Neural cell (in vitro differentiated cells): ENCODE data around the gene TBKBP1. TPM values are rescaled to one million over a fixed set of nuclear protein-coding genes. Genes with fewer than 3 reads are reported as not detected.

Experiments
- H2AFZ ChIP-seq: fragments of 200-600, 300-800 bp; sonication (generic), shearing (Covaris generic); 2 replicates; pipeline ENCODE4 v1.6.0; 2014; ENCODE audit warnings: low read depth, mild to moderate bottlenecking, antibody characterized with exemption, low read length, moderate library complexity
- H3F3A ChIP-seq: fragments of 200-600 bp; shearing (Covaris generic); 2 replicates; pipeline ENCODE4 v1.6.1; 2016; ENCODE audit warnings: mild to moderate bottlenecking, moderate library complexity, mixed read lengths, antibody characterized with exemption, low read length; ENCODE audit not compliant: insufficient read depth, poor library complexity, severe bottlenecking
- H3K27ac ChIP-seq: fragments of 200-600, 300-800 bp; sonication (generic), shearing (Covaris generic); 2 replicates; pipeline ENCODE4 v1.5.1; 2014; ENCODE audit warnings: mild to moderate bottlenecking, low read length, moderate library complexity
- H3K27me3 ChIP-seq: fragments of 300-800, 200-600 bp; sonication (generic), shearing (Covaris generic); 2 replicates; pipeline ENCODE4 v1.6.0; 2014; ENCODE audit warnings: mild to moderate bottlenecking, low read depth, low read length, moderate library complexity; ENCODE audit not compliant: insufficient read depth
- H3K36me3 ChIP-seq: fragments of 300-800, 200-600 bp; sonication (generic), shearing (Covaris generic); 2 replicates; pipeline ENCODE4 v1.5.1; 2014; ENCODE audit warnings: mild to moderate bottlenecking, antibody characterized with exemption, low read length, moderate library complexity; ENCODE audit not compliant: insufficient read depth
- H3K4me2 ChIP-seq: fragments of 300-800, 200-600 bp; sonication (generic), shearing (Covaris generic); 2 replicates; pipeline ENCODE4 v1.6.0; 2014; ENCODE audit warnings: mild to moderate bottlenecking, low read length
- H3K4me3 ChIP-seq: fragments of 300-800, 200-600 bp; sonication (generic), shearing (Covaris generic); 2 replicates; pipeline ENCODE4 v1.5.1; 2014; ENCODE audit warnings: mild to moderate bottlenecking, low read length, moderate library complexity
- H3K79me2 ChIP-seq: fragments of 200-600 bp; shearing (Covaris generic); replicated peaks from 2 replicates; pipeline ENCODE4 v1.6.0; 2014; ENCODE audit warnings: mild to moderate bottlenecking, low read length, moderate library complexity; ENCODE audit not compliant: insufficient read depth
- H3K9ac ChIP-seq: fragments of 300-800, 200-600 bp; sonication (generic), shearing (Covaris generic); 2 replicates; pipeline ENCODE4 v1.6.1; 2016; ENCODE audit warnings: mild to moderate bottlenecking, low read length, mixed read lengths
- H3K9me2 ChIP-seq: fragments of 200-600 bp; shearing (Covaris generic); 2 replicates; pipeline ENCODE4 v1.6.1; 2016; ENCODE audit warnings: mild to moderate bottlenecking, low read length, mixed read lengths; ENCODE audit not compliant: insufficient read depth
- H3K9me3 ChIP-seq: fragments of 200-600, 300-800 bp; sonication (generic), shearing (Covaris generic); 2 replicates; pipeline ENCODE4 v1.6.1; 2016; ENCODE audit warnings: mild to moderate bottlenecking, mixed run types, low read length, moderate library complexity, mixed read lengths
- H4K20me1 ChIP-seq: fragments of 200-600 bp; shearing (Covaris generic); 2 replicates; pipeline ENCODE4 v1.6.1; 2016; ENCODE audit warnings: mild to moderate bottlenecking, mixed run types; ENCODE audit not compliant: insufficient read depth
- CTCF ChIP-seq: fragments of 450-650 bp; IDR thresholded peaks from 2 replicates; pipeline ENCODE4 v1.5.1; 2014; ENCODE audit warnings: antibody characterized with exemption, mild to moderate bottlenecking, moderate library complexity; ENCODE audit not compliant: poor library complexity, severe bottlenecking
- EP300 ChIP-seq: fragments of 450-650 bp; conservative IDR thresholded peaks from 2 replicates; pipeline ENCODE4 v1.6.1; 2014; ENCODE audit warnings: antibody characterized with exemption, mild to moderate bottlenecking, moderate library complexity; ENCODE audit not compliant: poor library complexity, severe bottlenecking
- EZH2 ChIP-seq: fragments of 200-600, 300-800 bp; shearing (Covaris generic), sonication (generic); IDR thresholded peaks from 2 replicates; pipeline ENCODE4 v1.6.1; 2014; ENCODE audit warnings: antibody characterized with exemption, low read length, borderline replicate concordance, mild to moderate bottlenecking; ENCODE audit not compliant: insufficient read depth, poor library complexity, severe bottlenecking
- MXI1 ChIP-seq: fragments of 450-650 bp; conservative IDR thresholded peaks from 2 replicates; pipeline ENCODE4 v1.6.1; 2014; ENCODE audit warnings: antibody characterized with exemption, mild to moderate bottlenecking; ENCODE audit not compliant: poor library complexity, severe bottlenecking
- POLR2AphosphoS5 ChIP-seq: IDR thresholded peaks from 2 replicates; pipeline ENCODE4 v1.6.1; 2012
- RAD21 ChIP-seq: fragments of 450-650 bp; conservative IDR thresholded peaks from 2 replicates; pipeline ENCODE4 v1.6.1; 2014; ENCODE audit warnings: antibody characterized with exemption, mild to moderate bottlenecking, moderate library complexity
- REST ChIP-seq: IDR thresholded peaks from 2 replicates; pipeline ENCODE4 v1.6.1; 2012; ENCODE audit warnings: borderline replicate concordance
- SMC3 ChIP-seq: fragments of 450-650 bp; conservative IDR thresholded peaks from 2 replicates; pipeline ENCODE4 v1.6.1; 2014; ENCODE audit warnings: antibody characterized with exemption, mild to moderate bottlenecking, moderate library complexity; ENCODE audit not compliant: poor library complexity
- TAF1 ChIP-seq: IDR thresholded peaks from 2 replicates; pipeline ENCODE4 v1.6.1; 2012; ENCODE audit warnings: low read depth
- polyA plus RNA-seq: library from polyadenylated mRNA; depleted of rRNA; stranded (reverse); fragments of >200 nt; gene quantifications from 2 replicates; pipeline ENCODE4 v1.2.3, GENCODE V29; 2014

TBKBP1 gene
- polyA plus RNA-seq, 1 donor from 2014 or later: 25.4 TPM

GRCh38 chr17:47687748-47688147 lies 6.2 kb upstream of the TBKBP1 start:
- Histone ChIP-seq H3K9ac (no peak overlapping the region), H4K20me1 (no peaks in the 10 kb centered on the region), H3K4me3 (no peak overlapping the region), H3K27me3 (no peaks in the 10 kb centered on the region), H3K36me3 (no peaks in the 10 kb centered on the region), H3K9me3 (no peaks in the 10 kb centered on the region), H3K79me2 (no peaks in the 10 kb centered on the region), H2AFZ (no peak overlapping the region), H3K4me2 (no peak overlapping the region), H3F3A (no peaks in the 10 kb centered on the region), H3K27ac (no peak overlapping the region), H3K9me2 (no peaks in the 10 kb centered on the region)
- TF ChIP-seq MXI1: no peak
- TF ChIP-seq POLR2AphosphoS5: peak; percentile 9
- TF ChIP-seq RAD21: no peak
- no peak for TF ChIP-seq CTCF
- TF ChIP-seq EZH2: no peak

- H3K27me3 ChIP-seq: no peaks in the 10 kb centered on the region
- TF ChIP-seq EP300: no peak
- TF ChIP-seq SMC3: no peak
- no peak for TF ChIP-seq REST
- no peak for TF ChIP-seq POLR2AphosphoS5
- TF ChIP-seq CTCF: no peak
- no peak for TF ChIP-seq RAD21
- no peak for TF ChIP-seq EZH2
- no peak for TF ChIP-seq TAF1
- no peak for TF ChIP-seq MXI1
Observed at GRCh38 chr17:47690121-47690520, 3.8 kb upstream of the TBKBP1 start.

More at GRCh38 chr17:47690121-47690520, 3.8 kb upstream of the TBKBP1 start:
- Histone ChIP-seq H3K4me2 (no peak overlapping the region), H2AFZ (no peak overlapping the region), H4K20me1 (no peaks in the 10 kb centered on the region), H3K27ac (no peak overlapping the region), H3K79me2 (no peaks in the 10 kb centered on the region), H3K9me3 (no peaks in the 10 kb centered on the region), H3K4me3 (no peak overlapping the region), H3K9ac (no peak overlapping the region), H3F3A (no peaks in the 10 kb centered on the region), H3K36me3 (no peaks in the 10 kb centered on the region), H3K9me2 (no peaks in the 10 kb centered on the region)
